Endothelial cell (in vitro differentiated cells): ENCODE data around the gene GAPDH. TPM values are rescaled to one million over a fixed set of nuclear protein-coding genes. Genes with fewer than 3 reads are reported as not detected.
"Not testable (repeated sequence)": the region's sequence is repeated elsewhere in the genome, so short reads cannot be mapped to it uniquely, and the experiment has no call there.

Experiments used
- DNase-seq: peaks from one replicate; pipeline ENCODE4 v3.0.0; 2021; ENCODE audit warnings: low spot score
- H3K27ac Mint-ChIP-seq: one replicate; pipeline ENCODE4 v1.8.0; 2021; ENCODE audit warnings: mixed read lengths, inconsistent platforms; ENCODE audit not compliant: unreplicated experiment
- H3K27me3 Mint-ChIP-seq: one replicate; pipeline ENCODE4 v1.8.0; 2021; ENCODE audit warnings: mild to moderate bottlenecking, moderate library complexity, mixed read lengths, inconsistent platforms; ENCODE audit not compliant: unreplicated experiment
- H3K36me3 Mint-ChIP-seq: one replicate; pipeline ENCODE4 v1.8.0; 2021; ENCODE audit warnings: mild to moderate bottlenecking, low read depth, mixed read lengths, inconsistent platforms; ENCODE audit not compliant: unreplicated experiment
- H3K4me1 Mint-ChIP-seq: one replicate; pipeline ENCODE4 v1.8.0; 2021; ENCODE audit warnings: mild to moderate bottlenecking, mixed read lengths, inconsistent platforms; ENCODE audit not compliant: unreplicated experiment
- H3K4me3 Mint-ChIP-seq: one replicate; pipeline ENCODE4 v1.8.0; 2021; ENCODE audit warnings: mild to moderate bottlenecking, mixed read lengths, inconsistent platforms; ENCODE audit not compliant: unreplicated experiment
- H3K9me3 Mint-ChIP-seq: one replicate; pipeline ENCODE4 v1.8.0; 2021; ENCODE audit warnings: mixed read lengths, inconsistent platforms; ENCODE audit not compliant: unreplicated experiment
- CTCF ChIP-seq: fragments of 200-600 bp; sonication (generic); IDR thresholded peaks from one replicate; pipeline ENCODE4 v1.5.0; 2021; ENCODE audit warnings: antibody characterized with exemption; ENCODE audit not compliant: unreplicated experiment
- total RNA-seq: library from RNA; stranded (reverse); fragmentation: NEBNext Ultra II Directional; extraction: Animal tissue kit (Norgen Biotek cat#: 25700); gene quantifications from one replicate; pipeline ENCODE4 v1.2.1, GENCODE V29; 2021; ENCODE audit not compliant: unreplicated experiment

GAPDH gene
- total RNA-seq, 1 donor from 2014 or later: 2,393 TPM

GRCh38 chr12:6493497-6494257 is 40.6 kb upstream of the GAPDH start, which contains the start of gene NCAPD2:
TSS of gene NCAPD2 (plus strand) at chr12:6494102. CDS start at chr12:6495099, 997 bp downstream.
- peak within 1 kb of the TSS; percentile 100 for H3K27ac Mint-ChIP-seq
- TF ChIP-seq CTCF: peak; percentile 33
- peak within 1 kb of the TSS; percentile 99 for H3K4me3 Mint-ChIP-seq
- peaks cover 7% of the 10 kb centered on the region for H3K27me3 Mint-ChIP-seq
- H3K36me3 Mint-ChIP-seq: peaks cover 4% of the 10 kb centered on the region
- H3K9me3 Mint-ChIP-seq: no peaks in the 10 kb centered on the region
- peaks cover 20% of the 10 kb centered on the region for H3K4me1 Mint-ChIP-seq
- peak; percentile 94 for DNase-seq

DNA sequence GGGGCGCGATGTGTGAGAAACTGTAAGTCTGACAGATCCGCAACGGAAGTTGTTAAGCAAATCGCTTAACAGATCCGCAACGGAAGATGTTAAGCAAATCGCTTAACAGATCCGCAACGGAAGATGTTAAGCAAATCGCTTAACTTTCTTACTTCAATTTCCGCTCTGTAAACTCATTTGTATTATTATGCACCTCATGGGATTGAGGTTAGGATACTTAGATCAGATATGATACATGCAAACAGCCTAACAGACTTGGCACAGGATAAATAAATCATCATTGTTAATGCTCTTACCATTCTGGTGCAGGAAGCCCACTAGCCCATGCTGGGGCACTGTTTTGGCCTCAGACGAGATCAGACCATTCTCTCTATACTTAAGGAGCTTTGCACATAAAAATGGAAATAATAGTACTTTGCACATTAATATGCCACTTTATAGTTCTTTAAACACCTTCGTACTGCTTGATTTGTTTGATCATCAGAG is 40.0 kb upstream of the GAPDH start:
- H3K4me3 Mint-ChIP-seq: peak overlapping the region; percentile 90
- peaks cover 7% of the 10 kb centered on the region for H3K27me3 Mint-ChIP-seq
- H3K36me3 Mint-ChIP-seq: peaks cover 4% of the 10 kb centered on the region
- TF ChIP-seq CTCF: no peak
- no peaks in the 10 kb centered on the region for H3K9me3 Mint-ChIP-seq
- H3K4me1 Mint-ChIP-seq: peaks cover 20% of the 10 kb centered on the region
- peak overlapping the region; percentile 95 for H3K27ac Mint-ChIP-seq
- no peak for DNase-seq

GRCh38 chr12:6494968-6495367 is 39.3 kb upstream of the GAPDH start:
- peaks cover 7% of the 10 kb centered on the region for H3K27me3 Mint-ChIP-seq
- no peak overlapping the region for H3K27ac Mint-ChIP-seq
- DNase-seq: no peak
- peaks cover 20% of the 10 kb centered on the region for H3K4me1 Mint-ChIP-seq
- H3K4me3 Mint-ChIP-seq: no peak overlapping the region
- H3K9me3 Mint-ChIP-seq: no peaks in the 10 kb centered on the region
- peaks cover 4% of the 10 kb centered on the region for H3K36me3 Mint-ChIP-seq
- TF ChIP-seq CTCF: no peak

GRCh38 chr12:6497291-6497690 is 37.0 kb upstream of the GAPDH start:
- not testable (repeated sequence) for H3K9me3 Mint-ChIP-seq, H3K36me3 Mint-ChIP-seq, H3K27me3 Mint-ChIP-seq, H3K4me3 Mint-ChIP-seq, DNase-seq
- H3K27ac Mint-ChIP-seq: peak overlapping the region; percentile 96
- peaks cover 15% of the 10 kb centered on the region for H3K4me1 Mint-ChIP-seq

DNA sequence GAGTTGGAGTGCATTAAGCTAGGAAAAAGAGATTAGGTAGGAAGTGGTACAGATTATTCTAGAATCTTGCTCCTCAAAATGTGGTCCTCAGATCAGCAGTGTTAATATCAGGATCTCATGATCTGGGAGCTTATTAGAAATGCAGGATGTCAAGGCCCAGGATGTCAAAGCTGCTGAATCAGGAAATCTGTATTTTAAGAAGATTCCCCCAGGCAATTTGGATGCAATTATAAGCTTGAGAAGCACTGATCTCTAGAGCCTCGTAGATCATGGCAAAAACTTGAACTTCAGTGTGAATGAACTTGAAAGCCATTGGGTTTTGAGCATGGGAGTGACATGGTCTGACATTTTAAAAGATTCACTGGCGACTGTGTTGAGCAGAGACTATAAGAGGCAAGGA is 33.9 kb upstream of the GAPDH start:
- H3K27me3 Mint-ChIP-seq: no peaks in the 10 kb centered on the region
- H3K36me3 Mint-ChIP-seq: peaks cover 4% of the 10 kb centered on the region
- no peak for DNase-seq
- peaks cover 4% of the 10 kb centered on the region for H3K4me1 Mint-ChIP-seq
- no peak overlapping the region for H3K4me3 Mint-ChIP-seq
- no peaks in the 10 kb centered on the region for H3K9me3 Mint-ChIP-seq
- TF ChIP-seq CTCF: no peak
- H3K27ac Mint-ChIP-seq: no peak overlapping the region
